SK-N-MC (cell line): Measurements from ENCODE around the gene OPRL1.

Source experiments
- EZH2 ChIP-seq: fragments of 200-600 bp; sonication (generic); IDR thresholded peaks from one replicate; pipeline ENCODE4 v1.6.1; 2017; ENCODE audit warnings: antibody characterized with exemption
- FOXP2 ChIP-seq: optimal IDR thresholded peaks from 2 replicates; pipeline ENCODE3; 2011; ENCODE audit warnings: mild to moderate bottlenecking, moderate library complexity; ENCODE audit not compliant: insufficient read depth; ENCODE audit errors: extremely low read length, control extremely low read depth
- POLR2AphosphoS5 ChIP-seq: IDR thresholded peaks from 2 replicates; pipeline ENCODE4 v1.6.1; 2012; ENCODE audit warnings: mild to moderate bottlenecking, low read depth, low read length, borderline replicate concordance

GRCh38 chr20:64131406-64131805, 51.5 kb downstream of the OPRL1 start:
- TF ChIP-seq POLR2AphosphoS5 (no peak), EZH2 (no peak), FOXP2 (no peak)
